ENCODE data around the gene NR6A1. TPM values are rescaled to one million over a fixed set of nuclear protein-coding genes. Genes with fewer than 3 reads are reported as not detected.

NR6A1 gene
- total RNA-seq, 2 experiments from 2014 or later, result not detected

DNA sequence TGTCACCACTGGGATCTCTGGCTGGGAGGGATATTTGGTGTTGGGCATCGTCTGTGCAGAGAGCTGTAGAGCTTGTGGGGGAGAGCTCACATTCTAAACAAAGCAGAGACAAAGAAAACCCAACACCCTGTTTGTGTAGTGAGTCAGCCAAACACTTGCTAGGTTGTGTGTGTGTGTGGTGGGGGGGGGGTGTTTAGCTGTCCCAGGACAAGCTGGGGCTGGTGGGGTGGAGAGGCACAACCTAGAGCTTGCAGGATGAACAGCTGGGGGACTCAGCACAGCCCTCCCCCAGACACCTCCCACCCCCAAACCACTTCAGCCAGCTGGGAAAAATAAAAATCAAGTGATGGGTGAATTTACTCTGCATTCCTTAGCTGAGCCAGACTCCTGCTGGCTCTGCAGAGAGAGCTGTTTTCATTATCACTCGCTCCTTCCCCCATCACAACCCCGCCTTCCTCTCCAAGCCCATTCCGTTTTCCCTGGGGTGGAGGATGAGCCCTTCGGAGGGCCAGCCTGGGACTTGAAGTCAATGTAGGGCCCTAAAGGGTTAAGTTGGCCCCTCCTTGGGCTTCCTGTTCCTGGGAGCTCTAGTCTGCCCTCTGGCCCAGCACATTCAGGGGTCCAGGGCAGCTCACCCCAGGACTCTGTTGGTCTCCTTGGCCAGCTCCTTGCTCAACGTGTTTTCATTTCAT lies 8.4 kb upstream of the NR6A1 start:
- Mint-ChIP-seq H3K4me1 (ENCODE audit: low read depth) (peaks cover 7% of the 10 kb centered on the region), H3K27me3 (peaks cover 28% of the 10 kb centered on the region), H3K27ac (no peak overlapping the region), H3K9me3 (no peaks in the 10 kb centered on the region), H3K36me3 (ENCODE audit: low read depth) (no peaks in the 10 kb centered on the region), H3K4me3 (no peak overlapping the region)
- ChIA-PET POLR2A (no interaction called here), CTCF (no interaction called here)
- DNase-seq, result peak in 1 of 14 experiments; percentile 12
- intact Hi-C loops (cut with DNase I, micrococcal nuclease), result no loop called here
- ATAC-seq (ENCODE audit: poor library complexity), result no peak
- TF ChIP-seq CTCF (IDR thresholded peaks at IDR 0.05), result no peak
- Histone ChIP-seq H3K27ac (ENCODE audit: low read depth in 1 of 2, low read length in 2 of 2) (no peak overlapping the region), H3K36me3 (ENCODE audit: insufficient read depth, low read length) (no peaks in the 10 kb centered on the region), H3K4me3 (ENCODE audit: low read length) (no peak overlapping the region), H3K4me1 (ENCODE audit: insufficient read depth, low read length) (peaks cover 11% of the 10 kb centered on the region), H3K9me3 (ENCODE audit: control insufficient read depth in 1 of 2, insufficient read depth in 1 of 2, low read length in 2 of 2) (peaks cover 0 to 4% of the 10 kb centered on the region in 2 experiments), H3K27me3 (ENCODE audit: control insufficient read depth in 1 of 2, insufficient read depth in 2 of 2, low read length in 2 of 2) (peaks cover 24 to 32% of the 10 kb centered on the region in 2 experiments)

GRCh38 chr9:124778575-124779367 lies 7.7 kb upstream of the NR6A1 start:
- H3K27ac Mint-ChIP-seq, result no peak overlapping the region
- H3K9me3 ChIP-seq (ENCODE audit: control insufficient read depth in 1 of 2, insufficient read depth in 1 of 2, low read length in 2 of 2), result peaks cover 0 to 4% of the 10 kb centered on the region in 2 experiments
- no peak for ATAC-seq (ENCODE audit: poor library complexity)
- no peaks in the 10 kb centered on the region for H3K36me3 ChIP-seq (ENCODE audit: insufficient read depth, low read length)
- no peak overlapping the region for H3K4me3 Mint-ChIP-seq
- no peak overlapping the region for H3K4me3 ChIP-seq (ENCODE audit: low read length)
- ChIA-PET CTCF (no interaction called here), POLR2A (no interaction called here)
- TF ChIP-seq CTCF (IDR thresholded peaks at IDR 0.05), result no peak
- DNase-seq, result peak in 1 of 14 experiments; percentile 8
- H3K9me3 Mint-ChIP-seq, result no peaks in the 10 kb centered on the region
- H3K4me1 Mint-ChIP-seq (ENCODE audit: low read depth), result peaks cover 12% of the 10 kb centered on the region
- peaks cover 36% of the 10 kb centered on the region for H3K27me3 Mint-ChIP-seq
- H3K27me3 ChIP-seq (ENCODE audit: control insufficient read depth in 1 of 2, insufficient read depth in 2 of 2, low read length in 2 of 2), result peaks cover 24 to 37% of the 10 kb centered on the region in 2 experiments
- H3K27ac ChIP-seq (ENCODE audit: low read depth in 1 of 2, low read length in 2 of 2), result no peak overlapping the region
- peaks cover 11% of the 10 kb centered on the region for H3K4me1 ChIP-seq (ENCODE audit: insufficient read depth, low read length)
- H3K36me3 Mint-ChIP-seq (ENCODE audit: low read depth), result no peaks in the 10 kb centered on the region
- intact Hi-C loops (cut with DNase I, micrococcal nuclease), result no loop called here

DNA sequence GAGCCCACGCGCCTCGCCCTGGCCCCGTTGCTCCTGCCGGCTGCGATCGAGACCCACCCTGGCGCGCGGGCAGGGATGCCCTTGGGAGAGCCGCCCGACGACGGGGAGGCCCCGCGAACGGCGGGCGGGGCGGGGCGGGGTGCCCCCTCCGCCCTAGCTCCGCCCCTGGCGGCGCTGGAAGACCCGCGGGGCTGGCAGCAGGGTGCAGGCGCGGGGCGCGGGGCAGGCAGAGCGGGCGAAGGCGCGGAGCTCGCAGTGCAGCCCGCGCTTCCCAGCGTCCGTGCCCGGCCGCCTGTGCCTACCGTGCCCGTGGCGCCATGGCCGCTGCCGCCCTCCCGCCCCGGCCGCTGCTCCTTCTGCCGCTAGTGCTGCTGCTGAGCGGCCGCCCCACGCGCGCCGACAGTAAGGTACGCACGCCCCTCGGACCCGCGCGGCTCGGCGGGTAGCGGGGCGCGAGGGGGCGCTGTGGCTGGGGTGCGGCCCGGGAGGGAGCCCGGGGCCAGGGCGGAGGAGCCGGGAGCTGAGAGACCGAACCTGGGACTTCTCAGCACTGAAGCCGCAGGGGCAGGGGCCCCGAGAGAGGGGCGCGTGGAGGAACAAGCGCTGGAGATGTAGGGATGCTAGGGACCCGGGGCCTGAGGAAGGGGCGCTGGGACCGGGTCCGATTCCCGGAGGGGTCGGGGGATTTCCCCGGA lies 6.0 kb upstream of the NR6A1 start, which contains the start of gene OLFML2A:
OLFML2A (plus strand) TSS at position 180 of the 695 bp plus-strand sequence; CDS start at position 318, 138 bp downstream.
- Mint-ChIP-seq H3K27ac (no peak within 1 kb of the TSS), H3K4me1 (ENCODE audit: low read depth) (peaks cover 19% of the 10 kb centered on the region), H3K9me3 (no peaks in the 10 kb centered on the region), H3K4me3 (peak within 1 kb of the TSS; percentile 62), H3K36me3 (ENCODE audit: low read depth) (no peaks in the 10 kb centered on the region), H3K27me3 (peaks cover 50% of the 10 kb centered on the region)
- Histone ChIP-seq H3K4me3 (ENCODE audit: low read length) (no peak within 1 kb of the TSS), H3K27me3 (ENCODE audit: control insufficient read depth in 1 of 2, insufficient read depth in 2 of 2, low read length in 2 of 2) (peaks cover 30 to 44% of the 10 kb centered on the region in 2 experiments), H3K27ac (ENCODE audit: low read depth in 1 of 2, low read length in 2 of 2) (no peak within 1 kb of the TSS), H3K4me1 (ENCODE audit: insufficient read depth, low read length) (peaks cover 17% of the 10 kb centered on the region), H3K9me3 (ENCODE audit: control insufficient read depth in 1 of 2, insufficient read depth in 1 of 2, low read length in 2 of 2) (peaks cover 0 to 4% of the 10 kb centered on the region in 2 experiments), H3K36me3 (ENCODE audit: insufficient read depth, low read length) (no peaks in the 10 kb centered on the region)
- POLR2A ChIA-PET, result no interaction called here
- CTCF ChIA-PET, result interaction anchor here (9.2 kb wide), 1 partner anchor 77 kb away, joined by 106 read pairs; the partner anchor contains the start of gene WDR38
- intact Hi-C loops (cut with DNase I, micrococcal nuclease), result no loop called here
- DNase-seq, result peak in 6 of 14 experiments; percentile 7 to 58 (median 28)
- no peak for TF ChIP-seq CTCF (IDR thresholded peaks at IDR 0.05)
- ATAC-seq (ENCODE audit: poor library complexity), result peak; percentile 34
